HG03457 (cell line): Measurements from ENCODE around the gene ATG4D.
"Not testable (repeated sequence)": the region's sequence is repeated elsewhere in the genome, so short reads cannot be mapped to it uniquely, and the experiment has no call there.

Experiments used
- ATAC-seq: cut with Tn5 transposase; IDR thresholded peaks from one replicate; pipeline ENCODE4 v1.9.1; 2021; ENCODE audit warnings: moderate number of reproducible peaks; ENCODE audit not compliant: unreplicated experiment

ATG4D gene

GRCh38 chr19:10573793-10574192, 30.1 kb downstream of the ATG4D start:
- not testable (repeated sequence) for ATAC-seq

GRCh38 chr19:10574462-10574861, 30.8 kb downstream of the ATG4D start:
- ATAC-seq, result no peak

GRCh38 chr19:10575011-10575716, 31.5 kb downstream of the ATG4D start:
- ATAC-seq, result no peak

- no peak for ATAC-seq
Measured at GRCh38 chr19:10577951-10578350, 34.2 kb downstream of the ATG4D start.

- no peak for ATAC-seq
Measured at GRCh38 chr19:10580979-10581631, 37.4 kb downstream of the ATG4D start.

- ATAC-seq, result no peak
Measured at GRCh38 chr19:10582091-10582490, 38.4 kb downstream of the ATG4D start.

GRCh38 chr19:10583036-10583776, 39.5 kb downstream of the ATG4D start:
- no peak for ATAC-seq

- no peak for ATAC-seq
Measured at GRCh38 chr19:10586396-10586795, 42.7 kb downstream of the ATG4D start.

- no peak for ATAC-seq
Measured at GRCh38 chr19:10587022-10587838, 43.5 kb downstream of the ATG4D start, which contains the start of gene AP1M2. Gene AP1M2, minus strand, starts transcription at chr19:10587312. Its CDS starts 81 bp downstream, at chr19:10587231.

- no peak for ATAC-seq
Measured at GRCh38 chr19:10587839-10588150, 44.1 kb downstream of the ATG4D start.

- ATAC-seq, result no peak
Measured at GRCh38 chr19:10593148-10593547, 49.4 kb downstream of the ATG4D start.

GRCh38 chr19:10593820-10594637, 50.3 kb downstream of the ATG4D start:
- ATAC-seq, result no peak

GRCh38 chr19:10600149-10600548, 56.4 kb downstream of the ATG4D start:
- no peak for ATAC-seq

GRCh38 chr19:10601999-10602329, 58.3 kb downstream of the ATG4D start:
- no peak for ATAC-seq

- no peak for ATAC-seq
Measured at GRCh38 chr19:10602330-10603083, 58.8 kb downstream of the ATG4D start.
